Stomach (tissue), 9 donors: ENCODE measurements around the gene COL8A2. TPM values are rescaled to one million over a fixed set of nuclear protein-coding genes. Genes with fewer than 3 reads are reported as not detected.

Experiments used
- DNase-seq, 2 donors: peaks; one replicate each; pipeline versions ENCODE4 v3.0.0 to v3.0.0-alpha.2; 2013 to 2019
- H3K27ac ChIP-seq, 5 donors: fragments of 200-600 bp in 4 of 5; sonication (generic) in 4 of 5; one replicate each; pipeline ENCODE4 v1.5.1; 2013 to 2019; ENCODE audit warnings: mild to moderate bottlenecking in 1 of 5, moderate library complexity in 1 of 5
- H3K27me3 ChIP-seq, 3 donors: fragments of 200-600 bp; sonication (generic); one replicate each; pipeline ENCODE4 v1.5.1; 2017 to 2019; ENCODE audit warnings: mixed run types in 1 of 3
- H3K36me3 ChIP-seq, 4 donors: fragments of 200-600 bp; sonication (generic); 1 replicate in 3 of 4; 2 replicates in 1 of 4; pipeline ENCODE4 v1.5.1; 2016 to 2019
- H3K4me1 ChIP-seq, 4 donors: fragments of 200-600 bp; sonication (generic); one replicate each; pipeline ENCODE4 v1.5.1; 2016 to 2019
- H3K4me3 ChIP-seq, 4 donors: fragments of 200-600 bp; sonication (generic) in 3 of 4; one replicate each; pipeline ENCODE4 v1.5.1; 2016 to 2019; ENCODE audit warnings: mild to moderate bottlenecking in 1 of 4
- H3K9me3 ChIP-seq, 4 donors: fragments of 200-600 bp; sonication (generic); one replicate each; pipeline ENCODE4 v1.5.1; 2016 to 2019
- EP300 ChIP-seq: sonication (generic); formaldehyde crosslinking; IDR thresholded peaks from one replicate; pipeline ENCODE4 v1.6.1; 2017; ENCODE audit warnings: antibody characterized with exemption
- POLR2A ChIP-seq, 4 donors: fragments of 450-650 bp; IDR thresholded peaks; one replicate each; pipeline ENCODE4 v1.6.1; 2016; ENCODE audit warnings: antibody characterized with exemption in 4 of 4, control low read depth in 2 of 4, mild to moderate bottlenecking in 1 of 4, moderate library complexity in 1 of 4
- POLR2AphosphoS5 ChIP-seq, 3 donors: sonication (generic); formaldehyde crosslinking; IDR thresholded peaks; one replicate each; pipeline ENCODE4 v1.6.1; 2016; ENCODE audit warnings: antibody characterized with exemption in 3 of 3
- WGBS, 5 donors: extraction: QIAGEN DNeasy Blood & Tissue Kit in 3 of 5; methylation state at CpG; one replicate each; pipeline versions ENCODE4 v1.1.5 to v1.1.7; 2013 to 2018; 5-methylcytosine and 5-hydroxymethylcytosine counted together
- intact Hi-C: fragments of 100-400 bp; cut with DNase I; formaldehyde crosslinking; loops from one replicate; pipeline ENCODE4 v1.15.1; 2023; ENCODE audit warnings: low total_unique reads
- polyA plus RNA-seq, 3 donors: library from polyadenylated mRNA; stranded (reverse); fragments of 200-250 nt; gene quantifications; one replicate each; pipeline ENCODE4 v1.2.3, GENCODE V29; 2013
- total RNA-seq, 5 donors: library from RNA; depleted of rRNA; stranded (reverse); fragments of >200 nt; gene quantifications; one replicate each; pipeline versions ENCODE4 v1.1.0 to v1.2.3, GENCODE V29; 2014 to 2016
- TF ChIP-seq, protein P1 (sequence below), 7 experiments: fragments of 450-650 bp in 4 of 7; fragments of 200-600 bp in 3 of 7; sonication (generic) in 3 of 7; IDR thresholded peaks; one replicate each; pipeline ENCODE4 v1.5.1; 2016 to 2019; ENCODE audit warnings: antibody characterized with exemption in 7 of 7, control low read depth in 2 of 7, mild to moderate bottlenecking in 1 of 7
- donor health status: healthy with polysubstance abuse.
- donor health status: Bipolar disorder and iron deficiency.
- donor health status: healthy.

The COL8A2 gene
- total and polyA plus RNA-seq, 8 donors = 0.92 to 19.2 (median 4.3) TPM

GRCh38 chr1:36085686-36086526, 39.1 kb downstream of the COL8A2 start:
- H3K27ac ChIP-seq = no peak overlapping the region
- 88 to 92% (median 90%) methylated on average over 28 to 29 of the region's 29 CpGs for WGBS, 5 donors
- TF ChIP-seq EP300 = no peak
- TF ChIP-seq, protein P1, sequence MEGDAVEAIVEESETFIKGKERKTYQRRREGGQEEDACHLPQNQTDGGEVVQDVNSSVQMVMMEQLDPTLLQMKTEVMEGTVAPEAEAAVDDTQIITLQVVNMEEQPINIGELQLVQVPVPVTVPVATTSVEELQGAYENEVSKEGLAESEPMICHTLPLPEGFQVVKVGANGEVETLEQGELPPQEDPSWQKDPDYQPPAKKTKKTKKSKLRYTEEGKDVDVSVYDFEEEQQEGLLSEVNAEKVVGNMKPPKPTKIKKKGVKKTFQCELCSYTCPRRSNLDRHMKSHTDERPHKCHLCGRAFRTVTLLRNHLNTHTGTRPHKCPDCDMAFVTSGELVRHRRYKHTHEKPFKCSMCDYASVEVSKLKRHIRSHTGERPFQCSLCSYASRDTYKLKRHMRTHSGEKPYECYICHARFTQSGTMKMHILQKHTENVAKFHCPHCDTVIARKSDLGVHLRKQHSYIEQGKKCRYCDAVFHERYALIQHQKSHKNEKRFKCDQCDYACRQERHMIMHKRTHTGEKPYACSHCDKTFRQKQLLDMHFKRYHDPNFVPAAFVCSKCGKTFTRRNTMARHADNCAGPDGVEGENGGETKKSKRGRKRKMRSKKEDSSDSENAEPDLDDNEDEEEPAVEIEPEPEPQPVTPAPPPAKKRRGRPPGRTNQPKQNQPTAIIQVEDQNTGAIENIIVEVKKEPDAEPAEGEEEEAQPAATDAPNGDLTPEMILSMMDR (IDR thresholded peaks at IDR 0.05) = no peak
- no peak for TF ChIP-seq POLR2A (IDR thresholded peaks at IDR 0.05)
- TF ChIP-seq POLR2AphosphoS5 (IDR thresholded peaks at IDR 0.05) = no peak
- no peak overlapping the region for H3K4me3 ChIP-seq
- H3K4me1 ChIP-seq = peaks cover 27 to 44% (median 37%) of the 10 kb centered on the region in 4 donors
- peak in 1 of 2 donors; percentile 18 for DNase-seq
- H3K9me3 ChIP-seq = no peaks in the 10 kb centered on the region
- H3K27me3 ChIP-seq = peaks cover 0 to 33% (median 6%) of the 10 kb centered on the region in 3 donors
- H3K36me3 ChIP-seq = peaks cover 0 to 3% (median 2%) of the 10 kb centered on the region in 4 donors
- intact Hi-C loops = no loop called here

DNA sequence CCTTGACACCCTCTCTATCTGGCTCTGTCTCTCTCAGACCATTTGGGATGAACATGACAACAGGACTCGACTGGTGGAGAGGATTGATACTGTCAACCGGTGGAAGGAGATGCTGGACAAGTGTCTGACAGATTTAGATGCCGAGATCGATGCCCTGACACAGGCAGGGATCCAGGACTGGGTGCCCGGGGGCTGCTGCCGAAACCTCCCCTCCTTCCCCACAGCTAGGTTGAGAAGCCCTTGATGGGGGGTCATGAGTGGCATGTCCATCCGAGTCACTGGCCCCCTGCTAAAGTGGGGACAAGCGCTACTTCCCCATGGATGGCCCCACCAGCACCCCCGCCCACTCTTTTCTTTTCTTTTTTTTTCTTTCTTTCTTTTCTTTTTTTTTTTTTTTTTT, 39.9 kb downstream of the COL8A2 start:
- Histone ChIP-seq H3K9me3 (no peaks in the 10 kb centered on the region), H3K4me3 (no peak overlapping the region), H3K27ac (no peak overlapping the region), H3K36me3 (no peaks in the 10 kb centered on the region), H3K4me1 (peaks cover 25 to 37% (median 30%) of the 10 kb centered on the region in 4 donors), H3K27me3 (peaks cover 0 to 33% (median 6%) of the 10 kb centered on the region in 3 donors)
- 86 to 92% (median 90%) methylated on average over 8 to 9 of the region's 9 CpGs for WGBS, 5 donors
- DNase-seq = peak; percentile 7 to 20
- intact Hi-C loops = no loop called here
- no peak for TF ChIP-seq POLR2A (IDR thresholded peaks at IDR 0.05)
- TF ChIP-seq, protein P1 (IDR thresholded peaks at IDR 0.05) = no peak
- no peak for TF ChIP-seq POLR2AphosphoS5 (IDR thresholded peaks at IDR 0.05)
- TF ChIP-seq EP300 = no peak

- TF ChIP-seq POLR2A (IDR thresholded peaks at IDR 0.05) (no peak), POLR2AphosphoS5 (IDR thresholded peaks at IDR 0.05) (no peak), EP300 (no peak)
- TF ChIP-seq, protein P1 (IDR thresholded peaks at IDR 0.05) = no peak
- no peaks in the 10 kb centered on the region for H3K9me3 ChIP-seq
- H3K4me1 ChIP-seq = peaks cover 20 to 31% (median 25%) of the 10 kb centered on the region in 4 donors
- peaks cover 0 to 33% (median 6%) of the 10 kb centered on the region in 3 donors for H3K27me3 ChIP-seq
- intact Hi-C loops = no loop called here
- 37 to 49% (median 44%) methylated on average over 17 to 19 of the region's 19 CpGs for WGBS, 5 donors
- peak overlapping the region in 2 of 5 donors; percentile 7 to 31 for H3K27ac ChIP-seq
- peak overlapping the region; percentile 51 to 56 (median 52) for H3K4me3 ChIP-seq
- no peaks in the 10 kb centered on the region for H3K36me3 ChIP-seq
- peak in 1 of 2 donors; percentile 42 for DNase-seq
Measured at GRCh38 chr1:36084497-36085115, 40.4 kb downstream of the COL8A2 start.

DNA sequence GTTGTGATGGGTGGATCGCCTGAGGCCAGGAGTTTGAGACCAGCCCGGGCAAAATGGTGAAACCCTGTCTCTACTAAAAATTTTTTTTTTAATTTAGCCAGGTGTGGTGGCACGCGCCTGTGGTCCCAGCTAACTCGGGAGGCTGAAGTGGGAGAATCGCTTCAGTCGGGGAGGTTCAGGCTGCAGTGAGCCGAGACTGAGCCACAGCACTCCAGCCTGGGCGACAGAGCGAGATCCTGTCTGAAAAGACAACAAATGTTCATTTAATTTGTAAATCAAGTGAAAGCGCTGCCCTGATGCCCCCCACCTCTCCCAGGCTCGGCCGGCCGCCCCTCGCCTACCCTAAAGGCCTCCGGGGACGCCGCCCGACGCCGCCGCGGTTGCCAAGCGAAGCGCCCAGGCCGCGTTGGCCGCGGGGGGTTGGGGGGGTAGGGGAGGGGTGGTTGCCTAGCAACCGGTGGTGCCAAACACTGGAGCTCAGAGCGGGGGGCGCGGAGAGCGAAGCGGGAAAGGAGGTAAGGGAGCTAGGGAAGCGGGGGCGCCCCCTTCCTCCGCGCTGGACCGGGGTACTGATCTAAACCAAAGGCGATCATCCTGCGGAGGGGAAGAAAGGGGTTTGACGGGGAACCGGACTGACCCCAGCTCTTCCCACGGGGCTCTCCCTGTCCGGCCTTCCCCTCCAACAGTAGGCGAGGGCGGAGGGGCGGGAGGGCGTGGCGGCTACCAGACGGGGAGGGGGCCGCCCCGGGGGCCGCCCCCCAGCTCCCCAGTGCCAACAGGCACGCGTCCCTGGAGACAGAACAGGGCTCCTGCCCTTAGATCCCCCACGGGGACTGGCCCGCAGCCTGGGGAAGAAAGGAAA, 41.2 kb downstream of the COL8A2 start, which contains the start of gene TEKT2:
Gene TEKT2 (plus strand): TSS at position 460 of the 862 bp plus-strand sequence. CDS start 828 bp downstream, outside the sequence.
- peaks cover 16 to 26% (median 21%) of the 10 kb centered on the region in 4 donors for H3K4me1 ChIP-seq
- DNase-seq = peak in 1 of 2 donors; percentile 92
- peak within 1 kb of the TSS; percentile 51 to 56 (median 52) for H3K4me3 ChIP-seq
- WGBS, 5 donors = 12 to 21% (median 14%) methylated on average over 34 to 59 of the region's 59 CpGs
- peaks cover 0 to 33% (median 6%) of the 10 kb centered on the region in 3 donors for H3K27me3 ChIP-seq
- H3K36me3 ChIP-seq = no peaks in the 10 kb centered on the region
- intact Hi-C loops = no loop called here
- H3K9me3 ChIP-seq = no peaks in the 10 kb centered on the region
- no peak for TF ChIP-seq POLR2AphosphoS5 (IDR thresholded peaks at IDR 0.05)
- TF ChIP-seq, protein P1 (IDR thresholded peaks at IDR 0.05) = no peak
- TF ChIP-seq EP300 = no peak
- no peak for TF ChIP-seq POLR2A (IDR thresholded peaks at IDR 0.05)
- H3K27ac ChIP-seq = peak within 1 kb of the TSS in 2 of 5 donors; percentile 7 to 31
